GM08714 (cell line): ENCODE data around the gene DNAAF3.
"Not testable (repeated sequence)": the region's sequence is repeated elsewhere in the genome, so short reads cannot be mapped to it uniquely, and the experiment has no call there.

ENCODE experiments used
- H3K4me3 ChIP-seq: fragments of 200-500 bp; sonication (Bioruptor generic); 2 replicates; pipeline ENCODE4 v1.5.1; 2014; ENCODE audit warnings: mild to moderate bottlenecking, low read length, inconsistent platforms
- ZNF274 ChIP-seq: IDR thresholded peaks from 2 replicates; pipeline ENCODE4 v1.6.1; 2012; ENCODE audit warnings: mild to moderate bottlenecking, low read depth, low read length

DNAAF3 gene

DNA sequence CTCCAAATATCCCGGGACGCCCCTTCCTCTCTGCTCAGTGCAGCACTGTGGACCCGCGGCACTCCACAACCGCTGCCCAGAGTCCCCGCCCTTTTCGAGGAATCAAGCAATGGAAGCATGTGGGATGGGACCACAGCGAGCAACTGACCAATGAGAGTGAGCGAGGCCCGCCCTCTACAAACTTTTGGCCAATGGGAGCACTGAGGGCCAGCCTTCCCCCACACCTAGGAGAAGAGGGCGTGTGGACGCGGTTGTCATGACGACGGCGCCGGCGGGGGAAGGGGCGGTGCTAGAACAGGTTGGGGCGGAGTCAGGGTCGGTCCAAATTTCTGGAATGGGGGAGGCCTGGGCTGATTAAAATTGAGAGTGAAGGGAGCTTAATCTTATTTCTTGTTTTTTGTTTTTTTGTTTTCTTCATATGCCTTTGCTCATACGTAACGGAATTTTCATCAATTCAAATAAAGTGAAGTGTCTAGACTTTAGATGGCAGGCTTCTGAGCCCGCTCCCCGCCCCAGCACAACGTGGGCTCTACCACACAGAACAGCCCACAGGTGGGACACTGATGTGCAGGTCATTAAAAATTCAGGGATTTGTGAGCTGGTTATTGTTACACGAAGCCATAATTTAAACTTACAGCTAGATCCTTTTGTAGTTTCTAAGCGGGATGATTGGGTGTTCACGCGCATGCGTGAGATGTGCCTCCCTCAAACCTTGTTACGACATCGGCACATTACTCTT is at the start of gene DNAAF3:
Gene DNAAF3 (minus strand): TSS at position 84 of the 739 bp plus-strand sequence. CDS start 200 bp downstream, outside the sequence.
- TF ChIP-seq ZNF274, result no peak
- peak within 1 kb of the TSS; percentile 20 for H3K4me3 ChIP-seq

DNA sequence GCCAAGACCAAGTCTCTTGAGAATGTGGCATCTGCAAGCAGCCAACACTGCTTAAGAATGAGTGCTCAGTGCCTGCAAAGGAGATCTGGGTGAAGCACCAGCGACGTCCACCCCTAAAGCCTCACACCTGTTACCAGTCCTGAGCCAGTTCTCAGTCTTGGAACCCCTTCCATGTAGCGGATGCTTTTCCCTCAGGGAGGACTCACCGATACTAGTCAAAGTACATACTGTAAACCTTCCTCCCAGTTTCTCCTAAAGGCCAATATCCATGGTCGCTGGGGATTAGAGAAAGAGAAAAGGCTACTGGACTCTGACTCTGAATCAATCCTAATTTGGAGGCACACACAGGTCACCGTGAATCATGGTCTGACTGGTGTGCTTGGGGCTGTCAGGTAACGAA is 47.1 kb upstream of the DNAAF3 start:
- no peak for TF ChIP-seq ZNF274
- no peak overlapping the region for H3K4me3 ChIP-seq

DNA sequence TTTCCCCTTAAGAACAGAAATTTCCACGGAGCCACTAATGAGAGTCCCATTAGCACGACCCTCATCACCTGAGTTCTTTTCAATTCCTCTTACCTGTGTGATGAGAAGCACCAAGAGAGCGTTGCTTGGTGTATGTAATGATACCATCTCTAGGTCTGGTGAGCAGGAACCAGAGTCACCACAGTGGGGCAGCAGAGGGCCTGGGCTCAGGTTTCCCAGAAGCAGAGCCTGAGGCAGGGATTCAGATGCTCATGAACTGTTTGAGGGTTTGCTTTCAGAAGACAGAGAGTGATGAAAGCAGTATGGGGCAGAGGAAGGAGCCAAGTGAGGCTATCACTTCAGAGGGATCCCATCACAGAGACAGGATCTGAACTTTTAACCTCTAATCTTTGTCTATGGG is 46.0 kb upstream of the DNAAF3 start:
- no peak overlapping the region for H3K4me3 ChIP-seq
- no peak for TF ChIP-seq ZNF274

DNA sequence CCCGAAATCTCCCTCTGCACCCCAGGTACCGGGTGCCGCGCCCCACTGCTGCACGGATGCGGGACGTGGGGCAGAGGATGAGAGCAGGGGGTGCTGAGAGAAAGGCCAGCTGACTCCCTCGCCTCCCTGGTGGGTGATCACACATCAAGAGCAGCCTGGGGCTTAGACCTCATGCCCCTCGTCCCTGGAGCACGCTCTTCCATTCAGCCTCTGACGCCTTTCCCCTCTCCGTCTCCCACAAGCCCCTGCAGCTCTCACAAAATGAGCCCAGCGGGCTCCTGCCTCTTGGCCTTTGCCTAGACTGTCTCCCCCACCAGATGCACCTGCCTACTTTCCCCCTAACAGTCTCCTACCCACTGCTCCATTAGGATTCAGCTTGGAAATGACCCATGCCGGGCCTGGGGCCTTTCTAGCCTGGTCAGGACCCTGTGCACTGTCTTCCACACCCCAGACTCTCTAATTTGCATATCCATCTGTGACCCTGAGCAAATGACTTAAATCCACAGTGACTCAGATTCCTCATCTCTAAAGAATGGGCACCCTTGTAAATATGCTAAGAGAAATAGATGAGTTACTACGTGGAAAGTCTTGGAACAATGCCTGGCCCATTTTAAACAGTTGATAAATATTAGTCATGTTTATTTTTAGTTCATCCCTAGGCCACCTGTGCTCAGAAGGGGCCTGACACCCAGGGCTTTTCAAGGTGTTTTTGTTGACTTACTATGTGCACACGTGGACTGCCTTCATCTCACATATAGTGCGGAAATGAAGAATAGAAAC is 43.5 kb upstream of the DNAAF3 start:
- no peak for TF ChIP-seq ZNF274
- H3K4me3 ChIP-seq, result no peak overlapping the region

DNA sequence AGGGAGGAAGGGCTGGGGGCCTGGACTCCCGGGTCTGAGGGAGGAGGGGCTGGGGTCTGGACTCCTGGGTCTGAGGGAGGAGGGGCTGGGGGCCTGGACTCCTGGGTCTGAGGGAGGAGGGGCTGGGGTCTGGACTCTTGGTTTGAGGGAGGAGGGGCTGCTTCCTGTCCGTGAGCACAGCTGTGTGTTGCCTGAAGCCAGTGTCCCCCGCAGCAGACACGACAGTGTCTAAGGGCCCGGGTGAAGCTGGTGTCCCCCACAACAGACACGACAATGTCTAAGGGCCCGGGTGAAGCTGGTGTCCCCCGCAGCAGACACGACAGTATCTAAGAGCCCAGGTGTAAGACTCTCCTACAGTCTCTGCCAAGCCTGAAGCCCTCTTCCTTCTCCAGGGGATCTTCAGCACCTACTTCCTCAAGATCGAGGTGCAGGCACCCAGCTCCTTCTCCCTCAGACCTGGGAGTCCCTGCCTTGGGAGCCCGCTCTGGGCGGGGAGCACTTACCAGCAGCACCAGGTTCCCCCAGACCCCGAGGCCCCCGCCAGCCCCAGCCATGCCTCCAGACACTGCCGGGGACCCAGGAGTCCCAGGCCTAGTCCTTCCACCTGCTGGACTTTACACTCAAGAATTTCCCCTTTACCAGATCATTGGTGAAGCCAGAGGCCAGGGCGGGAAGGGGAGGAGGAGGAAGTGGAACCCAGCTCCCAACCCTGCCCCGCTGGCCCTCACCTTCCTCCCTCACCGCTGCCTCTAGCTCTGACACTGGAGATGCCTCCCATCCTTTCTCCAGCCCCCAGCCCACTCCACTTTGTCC is 42.7 kb upstream of the DNAAF3 start, which contains the start of gene PTPRH:
Gene PTPRH (minus strand): TSS at position 622 of the 813 bp plus-strand sequence. CDS start 68 bp downstream, at position 554.
- no peak within 1 kb of the TSS for H3K4me3 ChIP-seq
- no peak for TF ChIP-seq ZNF274

DNA sequence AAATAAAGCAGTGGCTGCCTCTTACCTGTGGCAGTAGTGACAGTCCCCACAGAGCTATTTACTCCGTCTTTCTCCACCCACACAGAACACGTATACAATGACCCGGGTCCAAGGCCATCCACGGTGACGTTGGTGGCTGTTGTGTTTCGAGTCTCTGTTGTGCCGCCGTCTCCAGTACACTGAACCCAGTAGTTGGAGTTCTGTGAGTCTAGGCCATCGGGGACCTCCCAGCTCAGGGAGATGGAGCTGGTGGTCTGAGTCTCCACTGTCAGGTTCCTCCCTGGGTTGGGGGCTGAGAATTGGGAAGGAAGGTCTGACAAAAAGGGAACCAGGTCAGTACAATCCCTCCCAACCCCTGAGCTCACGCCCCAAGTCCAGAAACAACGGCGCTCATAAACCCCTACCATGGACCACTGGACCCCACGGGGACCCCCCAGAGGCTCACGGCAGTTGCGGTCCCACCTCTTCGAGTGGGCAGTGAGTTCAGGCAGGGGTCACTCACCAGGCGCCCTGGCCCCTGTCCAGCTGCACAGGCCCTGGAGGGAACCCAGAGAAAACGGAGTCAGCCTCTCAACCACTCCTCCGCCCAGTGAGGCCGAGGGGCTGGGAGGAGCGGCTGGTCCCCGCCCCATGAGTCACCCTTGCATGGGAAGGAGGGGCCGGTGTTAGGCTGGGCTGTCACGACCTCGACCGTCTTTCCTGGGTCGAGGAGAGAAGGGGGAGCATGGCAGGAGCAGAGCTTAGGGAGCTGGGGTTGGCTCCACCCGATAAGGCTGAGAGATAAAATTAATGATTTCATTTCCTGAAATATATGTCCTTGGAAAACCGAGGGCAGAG is 40.5 kb upstream of the DNAAF3 start:
- no peak overlapping the region for H3K4me3 ChIP-seq
- TF ChIP-seq ZNF274, result no peak

DNA sequence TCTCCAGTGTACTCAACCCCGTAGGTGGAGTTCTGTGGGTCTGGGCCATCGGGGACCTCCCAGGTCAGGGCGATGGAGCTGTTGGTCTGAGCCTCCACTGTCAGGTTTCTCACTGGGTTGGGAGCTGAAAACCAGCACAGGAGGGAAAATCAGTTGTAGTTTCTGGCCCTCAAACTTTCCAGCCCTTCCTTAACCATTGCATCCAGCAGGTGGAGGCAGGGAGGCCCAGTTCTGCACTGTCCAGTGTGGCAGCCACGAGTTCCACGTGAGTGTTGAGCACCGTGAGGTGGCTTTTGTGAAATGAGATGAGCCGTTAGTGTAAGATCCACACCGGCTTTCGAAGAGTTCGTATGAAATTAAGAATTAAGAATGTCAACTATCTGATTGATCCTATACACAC is 35.8 kb upstream of the DNAAF3 start:
- not testable (repeated sequence) for H3K4me3 ChIP-seq

DNA sequence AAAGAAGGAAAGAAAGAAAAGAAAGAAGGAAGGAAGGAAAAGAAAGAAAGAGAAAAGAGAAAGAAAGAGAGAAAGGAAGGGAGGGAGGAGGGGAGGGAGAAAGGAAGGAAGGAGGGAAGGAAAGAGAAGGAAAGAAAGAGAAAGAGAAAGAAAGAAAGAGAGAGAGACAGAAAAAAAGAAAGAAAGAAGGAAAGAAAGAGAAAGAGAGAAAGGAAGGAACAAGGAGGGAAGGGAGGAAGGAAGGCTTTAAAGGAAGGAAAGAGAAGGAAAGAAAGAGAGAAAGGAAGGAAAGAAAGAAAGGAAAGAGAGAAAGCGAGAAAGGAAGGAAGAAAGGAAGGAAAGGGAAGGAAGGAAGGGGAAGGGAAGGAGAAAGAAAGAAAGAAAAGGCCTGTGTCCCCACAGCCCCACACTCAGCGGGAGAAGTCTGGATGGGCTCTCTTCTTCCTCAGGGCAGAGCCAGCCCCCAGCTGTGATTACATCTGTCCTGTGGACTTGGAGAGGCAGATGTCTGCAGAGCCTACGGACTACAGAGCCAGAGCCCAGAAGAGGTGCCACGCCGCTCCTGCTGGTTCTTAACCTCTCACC is 33.3 kb upstream of the DNAAF3 start:
- TF ChIP-seq ZNF274, result no peak
- H3K4me3 ChIP-seq, result no peak overlapping the region

DNA sequence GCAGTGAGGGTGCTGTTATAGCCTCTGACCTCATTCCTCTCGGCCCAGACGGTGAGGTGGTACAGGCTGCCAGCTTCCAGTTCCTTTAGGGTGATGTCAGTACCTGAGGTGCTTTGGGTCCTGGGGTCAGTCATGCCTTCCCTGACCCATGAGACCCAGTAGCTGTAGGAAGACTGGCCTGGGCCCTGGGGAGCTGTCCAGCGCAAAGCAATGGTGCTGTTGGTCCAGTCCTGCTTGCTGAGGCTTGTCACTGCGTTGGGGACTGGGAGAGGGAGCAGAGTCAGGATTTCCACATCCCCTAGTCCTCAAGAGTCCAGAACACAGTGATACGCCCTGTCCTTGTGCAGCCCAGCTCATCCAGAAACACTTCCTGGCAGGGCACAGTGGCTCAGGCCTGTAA is 32.2 kb upstream of the DNAAF3 start:
- no peak overlapping the region for H3K4me3 ChIP-seq
- TF ChIP-seq ZNF274, result no peak

DNA sequence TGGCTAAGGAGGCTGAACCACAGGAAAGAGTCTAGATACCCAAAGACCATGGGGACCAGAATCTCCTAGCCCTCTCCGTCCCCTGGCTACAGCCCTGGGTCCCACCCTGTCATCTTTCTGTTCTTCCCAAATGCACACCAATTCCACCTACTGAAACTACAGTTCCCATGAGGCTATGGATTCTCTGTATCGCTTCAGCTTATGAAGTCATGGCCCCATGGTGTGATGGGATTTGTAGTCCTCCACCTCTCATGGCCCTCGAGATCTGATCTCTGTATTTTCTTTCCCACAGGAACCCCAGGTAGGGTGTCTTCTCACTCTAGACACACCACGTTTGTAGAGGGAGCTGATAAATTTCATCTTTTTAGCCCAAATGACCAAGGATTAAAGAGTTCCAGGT is 31.1 kb upstream of the DNAAF3 start:
- TF ChIP-seq ZNF274, result no peak
- H3K4me3 ChIP-seq, result no peak overlapping the region

DNA sequence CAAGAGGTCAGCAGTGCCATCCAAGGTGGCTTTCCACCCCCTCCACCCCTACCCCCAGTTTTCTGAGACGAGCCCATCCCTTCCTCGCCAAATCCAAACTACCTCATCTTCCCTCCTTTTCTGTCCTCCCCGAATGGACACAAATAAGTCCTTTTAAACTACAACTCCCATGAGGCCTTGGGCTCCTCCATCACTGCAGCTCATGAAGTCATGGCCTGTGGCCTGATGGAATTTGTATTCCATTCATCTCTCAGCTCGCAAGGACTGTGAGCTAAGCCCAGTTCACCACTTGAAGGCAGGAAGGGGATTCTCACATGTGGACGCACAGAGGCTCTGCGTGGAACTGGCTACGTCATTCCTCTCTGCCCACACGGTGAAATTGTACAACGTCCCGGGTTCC is 30.4 kb upstream of the DNAAF3 start:
- no peak overlapping the region for H3K4me3 ChIP-seq
- TF ChIP-seq ZNF274, result no peak

DNA sequence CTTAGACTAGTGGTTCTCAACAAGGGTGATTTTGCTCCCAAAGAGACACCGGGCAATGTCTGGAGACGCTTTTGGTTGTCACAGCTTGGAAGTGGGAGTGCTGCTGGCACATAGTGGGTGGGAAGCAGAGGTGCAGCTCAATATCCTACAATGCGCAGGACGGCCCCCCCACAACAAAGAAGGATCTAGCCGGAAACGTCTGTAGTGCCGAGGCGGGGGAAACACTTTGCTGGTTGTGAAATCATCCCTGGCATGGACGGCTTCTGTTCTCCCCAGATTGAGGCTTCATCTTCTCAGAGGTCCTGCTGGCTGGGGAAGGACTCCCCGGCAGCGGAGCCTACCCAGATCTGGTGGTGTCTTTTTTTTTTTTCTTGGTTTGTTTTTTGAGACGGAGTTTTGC is 27.1 kb upstream of the DNAAF3 start:
- no peak for TF ChIP-seq ZNF274
- H3K4me3 ChIP-seq, result no peak overlapping the region

DNA sequence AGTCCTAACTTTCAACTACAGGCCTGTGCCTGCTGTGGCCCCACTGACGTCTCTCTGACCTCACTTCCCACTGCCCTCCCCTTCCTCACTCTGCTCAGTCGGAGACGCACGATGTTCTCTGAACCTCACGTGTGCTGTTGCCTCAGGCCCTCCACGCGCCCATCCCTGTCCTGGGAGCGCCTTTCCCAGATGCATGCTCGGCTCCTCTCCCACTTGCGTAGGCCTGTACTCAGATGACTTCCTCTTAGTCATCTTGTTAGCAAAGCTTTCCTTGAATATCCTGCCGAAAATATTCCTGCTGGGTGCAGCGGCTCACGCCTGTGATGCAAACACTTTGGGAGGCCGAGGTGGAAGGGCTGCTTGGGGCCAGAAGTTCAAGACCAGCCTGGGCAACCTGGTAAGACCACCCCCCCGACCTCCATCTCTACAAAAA is 23.0 kb upstream of the DNAAF3 start:
- TF ChIP-seq ZNF274, result no peak
- H3K4me3 ChIP-seq, result no peak overlapping the region
